NCI-H128 (cell line): ENCODE data around the gene AFF3.

Experiments used
- DNase-seq: peaks from one replicate; lab custom pipeline; 2025; ENCODE audit not compliant: unreplicated experiment; lab: John Stamatoyannopoulos, UW

Gene AFF3

GRCh38 chr2:100016756-100017155 lies 125.6 kb downstream of the AFF3 start:
- DNase-seq: no peak

DNA sequence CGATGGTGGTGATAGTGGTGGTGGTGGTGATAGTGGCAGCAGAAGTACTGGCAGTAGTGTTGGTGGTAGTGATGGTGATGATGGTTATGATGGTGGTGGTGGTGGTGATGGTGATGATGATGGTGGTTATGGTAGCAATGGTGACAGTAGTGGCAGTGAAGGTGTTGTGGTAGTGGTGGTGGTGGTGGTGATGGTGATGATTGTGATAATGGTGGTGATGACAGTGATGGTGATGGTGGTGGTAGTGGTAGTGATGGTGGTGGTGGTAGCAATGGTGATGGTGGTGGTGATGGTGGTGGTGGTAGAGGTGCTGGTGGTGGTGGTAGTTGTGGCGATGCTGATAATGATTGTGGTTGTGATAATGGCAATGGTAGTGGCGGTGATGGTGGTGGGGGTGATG lies 126.5 kb downstream of the AFF3 start:
- no peak for DNase-seq

DNA sequence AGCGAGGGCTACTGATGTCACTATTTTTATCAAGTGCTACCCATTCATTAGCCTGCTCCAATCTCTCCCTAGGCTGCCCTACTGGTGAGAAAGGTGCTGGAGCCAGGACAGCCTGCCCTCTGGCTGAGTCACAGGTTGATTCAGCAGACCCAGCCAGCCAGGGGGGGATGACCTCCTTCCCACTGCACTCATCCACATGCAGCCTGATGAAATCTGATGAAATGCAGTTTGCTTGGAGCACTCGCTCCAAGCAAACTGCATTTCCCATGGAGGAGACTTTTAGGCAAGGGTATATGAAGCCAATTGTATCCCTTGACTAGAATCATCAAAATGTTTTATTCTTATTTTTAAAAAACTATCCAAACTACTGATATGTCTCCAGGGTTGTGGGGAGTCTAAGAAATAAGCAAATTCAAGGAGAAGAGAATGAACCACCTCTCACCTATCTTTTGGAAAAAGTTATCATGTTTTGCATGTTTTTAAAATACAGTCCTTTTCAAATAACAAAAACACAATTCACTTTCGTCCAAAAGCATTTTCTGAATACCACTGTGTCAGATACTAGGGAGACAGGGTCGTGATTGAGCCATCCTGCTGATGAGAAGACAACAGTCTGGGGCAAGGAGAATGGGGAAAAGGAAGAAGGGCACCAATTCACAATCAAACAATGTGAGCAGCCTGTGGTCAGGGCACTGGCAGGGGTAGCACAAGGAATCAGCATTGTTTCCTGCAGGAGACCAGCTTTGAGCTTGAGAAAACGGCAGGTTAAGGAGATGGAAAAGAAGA lies 128.3 kb downstream of the AFF3 start:
- no peak for DNase-seq

DNA sequence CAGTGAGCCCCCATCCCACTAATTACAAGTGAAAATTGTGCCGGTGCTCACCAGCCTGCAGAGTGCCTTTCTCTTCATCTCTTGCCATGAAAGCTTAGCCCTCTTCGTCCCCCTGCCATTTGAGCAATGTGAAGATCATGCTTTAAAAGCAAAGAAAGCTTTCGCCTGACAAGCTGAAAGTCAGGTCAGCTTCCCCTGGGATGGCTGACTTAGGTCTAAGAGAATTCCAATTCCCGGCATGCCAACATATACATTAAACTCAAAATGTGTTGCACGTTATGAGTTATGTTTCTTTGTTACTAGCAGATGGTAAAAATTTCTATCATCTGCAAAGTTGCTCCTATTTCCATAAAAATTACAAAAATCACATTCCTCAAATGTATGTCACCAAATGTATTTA lies 129.8 kb downstream of the AFF3 start:
- DNase-seq: no peak

- no peak for DNase-seq
These were observed 131.1 kb downstream of the AFF3 start for GRCh38 chr2:100011272-100011731.

DNA sequence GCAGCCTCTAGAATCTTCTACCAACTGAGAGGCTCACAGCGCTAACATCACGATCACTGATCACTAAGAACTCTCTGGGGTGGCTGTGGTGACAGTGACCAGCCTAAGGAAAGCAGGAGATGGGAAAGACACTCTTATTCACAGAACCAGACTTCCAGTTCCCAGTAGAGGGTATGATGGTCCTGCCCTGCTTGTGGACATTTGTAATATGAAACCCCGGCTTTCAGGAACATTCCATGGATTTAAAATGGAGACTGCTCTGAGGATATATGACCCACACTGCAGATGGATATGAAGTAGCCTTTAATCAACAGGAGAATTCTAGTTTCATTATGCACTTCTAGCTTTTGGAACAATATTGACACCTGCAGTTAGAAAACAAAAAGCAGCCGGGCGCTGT lies 131.8 kb downstream of the AFF3 start:
- DNase-seq: no peak

- no peak for DNase-seq
These were observed 132.6 kb downstream of the AFF3 start for GRCh38 chr2:100009743-100010142.

GRCh38 chr2:100008956-100009355 lies 133.4 kb downstream of the AFF3 start:
- DNase-seq: no peak

- no peak for DNase-seq
These were observed 135.9 kb downstream of the AFF3 start for GRCh38 chr2:100006516-100006915.

GRCh38 chr2:100004959-100005387 lies 137.4 kb downstream of the AFF3 start:
- no peak for DNase-seq

- DNase-seq: no peak
These were observed 138.0 kb downstream of the AFF3 start for GRCh38 chr2:100004348-100004884.

GRCh38 chr2:100002059-100002458 lies 140.3 kb downstream of the AFF3 start:
- no peak for DNase-seq

DNA sequence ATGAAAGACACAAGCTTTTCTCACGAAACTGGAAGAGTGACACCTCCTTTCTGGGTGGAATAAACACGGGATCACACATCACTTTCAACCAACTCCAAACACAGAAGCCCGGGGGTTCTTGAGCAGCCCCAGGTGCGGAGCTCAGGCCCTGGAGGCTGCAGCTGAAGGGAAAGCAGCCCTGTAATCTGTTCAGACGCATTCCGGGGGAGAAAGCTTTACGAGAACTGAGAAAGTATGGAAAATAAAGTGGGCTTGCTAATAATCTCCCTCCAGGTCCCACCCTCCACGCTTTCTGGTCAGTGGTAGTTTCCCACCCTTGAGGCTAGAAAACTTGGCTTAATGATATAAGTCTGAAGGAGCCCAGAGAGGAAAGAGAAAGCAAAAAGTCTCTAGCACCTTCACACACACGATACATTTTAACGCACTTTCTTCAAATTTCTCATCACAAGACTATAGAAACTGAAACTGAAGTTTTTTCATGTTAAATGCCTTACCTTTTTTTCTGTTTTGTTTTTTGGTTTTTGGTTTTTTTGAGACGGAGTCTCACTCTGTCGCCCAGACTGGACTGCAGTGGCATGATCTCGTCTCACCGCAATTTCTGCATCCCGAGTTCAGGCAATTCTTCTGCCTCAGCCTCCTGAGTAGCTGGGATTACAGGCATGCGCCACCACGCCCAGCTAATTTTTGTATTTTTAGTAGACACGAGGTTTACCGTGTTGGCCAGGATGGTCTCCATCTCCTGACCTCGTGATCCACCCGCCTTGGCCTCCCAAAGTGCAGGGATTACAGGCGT lies 141.3 kb downstream of the AFF3 start:
- DNase-seq: no peak

DNA sequence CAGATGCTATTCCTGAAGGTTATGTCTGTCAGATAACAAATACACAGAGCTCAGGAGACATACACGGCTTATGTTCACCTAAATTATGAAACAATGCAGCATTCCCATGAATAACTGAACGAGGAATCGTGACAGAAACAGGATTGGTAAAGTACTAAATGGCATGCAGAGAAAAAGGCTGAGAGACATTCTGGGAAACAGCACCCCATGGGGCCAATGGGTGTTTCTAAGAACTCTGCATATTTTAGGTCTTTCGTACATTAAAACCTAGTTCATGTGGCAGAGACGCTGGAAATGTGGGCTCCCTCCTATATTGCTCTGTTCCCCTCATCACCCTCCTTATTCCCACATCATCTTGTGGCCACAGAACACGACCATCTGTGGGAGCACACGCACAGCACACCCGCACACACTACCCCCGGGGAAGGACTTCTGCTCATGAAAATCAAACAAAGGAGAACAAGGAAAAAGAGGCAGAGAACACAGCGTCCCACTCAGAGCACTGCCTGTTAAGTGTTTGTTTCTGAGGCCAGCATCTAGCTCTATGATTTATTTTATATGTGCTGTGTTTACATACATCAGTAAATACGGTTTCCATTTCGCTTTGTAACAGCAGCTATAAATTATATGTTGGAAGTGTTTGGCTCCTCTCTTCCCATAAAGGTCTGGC lies 143.6 kb downstream of the AFF3 start:
- no peak for DNase-seq

DNA sequence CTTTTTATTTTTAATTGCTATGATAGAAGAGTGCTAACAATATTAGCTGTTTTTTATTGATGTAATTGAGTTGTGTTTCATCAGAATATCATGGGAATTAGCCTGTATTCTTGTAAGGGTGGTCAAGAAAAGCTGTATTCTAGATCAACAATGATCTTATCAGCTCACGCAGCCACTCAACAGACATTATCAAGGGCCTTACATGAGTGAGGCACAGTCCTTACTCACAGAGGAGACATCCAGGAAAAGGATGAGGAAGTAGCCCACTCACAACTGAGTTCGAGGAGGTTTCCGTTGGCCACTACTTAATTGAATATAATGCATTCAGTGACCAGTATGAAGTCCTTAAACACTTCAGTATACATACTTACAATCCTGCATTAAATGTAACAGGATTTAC lies 152.5 kb downstream of the AFF3 start:
- DNase-seq: no peak

- DNase-seq: no peak
These were observed 153.8 kb downstream of the AFF3 start for GRCh38 chr2:99988599-99988998.

DNA sequence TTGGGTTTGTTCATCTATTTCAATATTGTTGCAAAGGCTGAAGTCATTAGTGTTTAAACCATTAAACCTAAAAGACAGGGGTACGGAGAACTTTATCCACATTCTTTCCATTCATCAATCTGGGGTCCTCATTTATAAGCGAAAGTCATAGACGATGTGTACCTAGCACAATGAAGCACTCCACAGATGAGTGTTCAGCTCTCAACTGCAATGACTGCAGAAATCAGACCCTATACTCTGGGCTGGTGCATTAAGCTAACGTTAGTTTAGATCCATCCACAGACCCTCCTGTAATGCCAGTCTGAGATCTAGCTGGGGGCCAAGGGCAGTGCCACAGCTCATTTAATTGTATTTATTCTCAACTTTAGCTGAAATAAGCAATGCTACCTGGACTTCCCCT lies 155.2 kb downstream of the AFF3 start:
- no peak for DNase-seq

GRCh38 chr2:99984799-99985515 lies 157.4 kb downstream of the AFF3 start:
- DNase-seq: no peak

GRCh38 chr2:99982744-99983143 lies 159.6 kb downstream of the AFF3 start:
- no peak for DNase-seq

GRCh38 chr2:99981840-99982239 lies 160.6 kb downstream of the AFF3 start:
- no peak for DNase-seq

- DNase-seq: no peak
These were observed 162.2 kb downstream of the AFF3 start for GRCh38 chr2:99980176-99980575.
